ENCODE results near the gene HACE1.
"Not testable (repeated sequence)": the region's sequence is repeated elsewhere in the genome, so short reads cannot be mapped to it uniquely, and the experiment has no call there.

Gene HACE1

GRCh38 chr6:104805335-104805734 lies 54.4 kb downstream of the HACE1 start:
- H3K4me3 Mint-ChIP-seq; DNase-seq; H3K9me3 Mint-ChIP-seq; H3K36me3 Mint-ChIP-seq (ENCODE audit: insufficient read depth); H3K27ac Mint-ChIP-seq; ATAC-seq (replicated peaks); H3K27me3 Mint-ChIP-seq: not testable (repeated sequence)
- peaks cover 4 to 13% of the 10 kb centered on the region in 2 donors for H3K4me1 Mint-ChIP-seq (ENCODE audit: low read depth in 2 of 2)

- H3K27me3 Mint-ChIP-seq = no peaks in the 10 kb centered on the region
- no peak overlapping the region for H3K4me3 Mint-ChIP-seq
- peaks cover 10% of the 10 kb centered on the region for H3K36me3 Mint-ChIP-seq (ENCODE audit: insufficient read depth)
- peaks cover 4 to 13% of the 10 kb centered on the region in 2 donors for H3K4me1 Mint-ChIP-seq (ENCODE audit: low read depth in 2 of 2)
- no peaks in the 10 kb centered on the region for H3K9me3 Mint-ChIP-seq
- ATAC-seq (replicated peaks) = no peak
- no peak for DNase-seq
- no peak overlapping the region for H3K27ac Mint-ChIP-seq
These were observed 60.5 kb downstream of the HACE1 start for GRCh38 chr6:104799134-104799657.

- Mint-ChIP-seq H3K4me1 (ENCODE audit: low read depth in 2 of 2) (no peaks in the 10 kb centered on the region), H3K27me3 (no peaks in the 10 kb centered on the region), H3K4me3 (no peak overlapping the region), H3K36me3 (ENCODE audit: insufficient read depth) (peaks cover 7% of the 10 kb centered on the region), H3K27ac (no peak overlapping the region), H3K9me3 (no peaks in the 10 kb centered on the region)
- DNase-seq (no peak), ATAC-seq (replicated peaks) (no peak)
These were observed 63.5 kb downstream of the HACE1 start for GRCh38 chr6:104796031-104796785.

GRCh38 chr6:104795363-104795762 lies 64.4 kb downstream of the HACE1 start:
- Mint-ChIP-seq H3K9me3 (no peaks in the 10 kb centered on the region), H3K27ac (no peak overlapping the region), H3K4me1 (ENCODE audit: low read depth in 2 of 2) (no peaks in the 10 kb centered on the region), H3K4me3 (no peak overlapping the region), H3K27me3 (no peaks in the 10 kb centered on the region), H3K36me3 (ENCODE audit: insufficient read depth) (peaks cover 7% of the 10 kb centered on the region)
- no peak for ATAC-seq (replicated peaks)
- no peak for DNase-seq

- DNase-seq (no peak), ATAC-seq (replicated peaks) (peak; percentile 92)
- Mint-ChIP-seq H3K36me3 (ENCODE audit: insufficient read depth) (peaks cover 6% of the 10 kb centered on the region), H3K27ac (peak overlapping the region in 1 of 2 donors; percentile 72), H3K4me1 (ENCODE audit: low read depth in 2 of 2) (peaks cover 13 to 14% of the 10 kb centered on the region in 2 donors), H3K27me3 (no peaks in the 10 kb centered on the region), H3K9me3 (no peaks in the 10 kb centered on the region), H3K4me3 (peak overlapping the region; percentile 34 to 52)
These were observed 69.9 kb downstream of the HACE1 start for GRCh38 chr6:104789770-104790190.

- ATAC-seq (replicated peaks) (peak; percentile 64), DNase-seq (no peak)
- H3K36me3 Mint-ChIP-seq (ENCODE audit: insufficient read depth) = peaks cover 1% of the 10 kb centered on the region
- H3K4me1 Mint-ChIP-seq (ENCODE audit: low read depth in 2 of 2) = peaks cover 13 to 14% of the 10 kb centered on the region in 2 donors
- peak overlapping the region in 1 of 2 donors; percentile 1 for H3K4me3 Mint-ChIP-seq
- H3K9me3 Mint-ChIP-seq = no peaks in the 10 kb centered on the region
- H3K27me3 Mint-ChIP-seq = no peaks in the 10 kb centered on the region
- H3K27ac Mint-ChIP-seq = peak overlapping the region; percentile 52 to 72
These were observed 71.3 kb downstream of the HACE1 start for GRCh38 chr6:104788400-104788799.

GRCh38 chr6:104787305-104787704 lies 72.4 kb downstream of the HACE1 start:
- no peak for DNase-seq
- ATAC-seq (replicated peaks) = no peak
- Mint-ChIP-seq H3K4me3 (no peak overlapping the region), H3K27me3 (no peaks in the 10 kb centered on the region), H3K27ac (no peak overlapping the region), H3K36me3 (ENCODE audit: insufficient read depth) (peaks cover 5% of the 10 kb centered on the region), H3K4me1 (ENCODE audit: low read depth in 2 of 2) (peaks cover 13 to 14% of the 10 kb centered on the region in 2 donors), H3K9me3 (no peaks in the 10 kb centered on the region)

- Mint-ChIP-seq H3K36me3 (ENCODE audit: insufficient read depth) (peaks cover 5% of the 10 kb centered on the region), H3K9me3 (no peaks in the 10 kb centered on the region), H3K4me1 (ENCODE audit: low read depth in 2 of 2) (peaks cover 12% of the 10 kb centered on the region in 2 donors), H3K27me3 (no peaks in the 10 kb centered on the region), H3K27ac (no peak overlapping the region), H3K4me3 (no peak overlapping the region)
- DNase-seq (no peak), ATAC-seq (replicated peaks) (no peak)
These were observed 74.8 kb downstream of the HACE1 start for GRCh38 chr6:104784884-104785283.

GRCh38 chr6:104771258-104771832 lies 88.4 kb downstream of the HACE1 start:
- peak; percentile 67 for ATAC-seq (replicated peaks)
- Mint-ChIP-seq H3K9me3 (no peaks in the 10 kb centered on the region), H3K27me3 (no peaks in the 10 kb centered on the region), H3K27ac (no peak overlapping the region), H3K4me1 (ENCODE audit: low read depth in 2 of 2) (peaks cover 0 to 3% of the 10 kb centered on the region in 2 donors), H3K36me3 (ENCODE audit: insufficient read depth) (peaks cover 6% of the 10 kb centered on the region), H3K4me3 (no peak overlapping the region)
- no peak for DNase-seq

- ATAC-seq (replicated peaks) (no peak), DNase-seq (no peak)
- Mint-ChIP-seq H3K36me3 (ENCODE audit: insufficient read depth) (no peaks in the 10 kb centered on the region), H3K27ac (no peak overlapping the region), H3K9me3 (no peaks in the 10 kb centered on the region), H3K4me3 (no peak overlapping the region), H3K4me1 (ENCODE audit: low read depth in 2 of 2) (peaks cover 0 to 3% of the 10 kb centered on the region in 2 donors), H3K27me3 (no peaks in the 10 kb centered on the region)
These were observed 90.8 kb downstream of the HACE1 start for GRCh38 chr6:104768906-104769305.

GRCh38 chr6:104766595-104766994 lies 93.1 kb downstream of the HACE1 start:
- Mint-ChIP-seq H3K27me3 (no peaks in the 10 kb centered on the region), H3K4me3 (no peak overlapping the region), H3K9me3 (no peaks in the 10 kb centered on the region), H3K36me3 (ENCODE audit: insufficient read depth) (no peaks in the 10 kb centered on the region), H3K4me1 (ENCODE audit: low read depth in 2 of 2) (peaks cover 0 to 3% of the 10 kb centered on the region in 2 donors), H3K27ac (no peak overlapping the region)
- DNase-seq (no peak), ATAC-seq (replicated peaks) (no peak)

GRCh38 chr6:104754788-104755409 lies 104.8 kb downstream of the HACE1 start:
- DNase-seq (no peak), ATAC-seq (replicated peaks) (no peak)
- peaks cover 8% of the 10 kb centered on the region for H3K36me3 Mint-ChIP-seq (ENCODE audit: insufficient read depth)
- no peak overlapping the region for H3K4me3 Mint-ChIP-seq
- no peaks in the 10 kb centered on the region for H3K4me1 Mint-ChIP-seq (ENCODE audit: low read depth in 2 of 2)
- peaks cover 5 to 9% of the 10 kb centered on the region in 2 donors for H3K9me3 Mint-ChIP-seq
- no peaks in the 10 kb centered on the region for H3K27me3 Mint-ChIP-seq
- no peak overlapping the region for H3K27ac Mint-ChIP-seq

GRCh38 chr6:104753251-104753650 lies 106.5 kb downstream of the HACE1 start:
- peaks cover 4% of the 10 kb centered on the region for H3K36me3 Mint-ChIP-seq (ENCODE audit: insufficient read depth)
- H3K9me3 Mint-ChIP-seq = peaks cover 5 to 9% of the 10 kb centered on the region in 2 donors
- ATAC-seq (replicated peaks) (no peak), DNase-seq (no peak)
- no peaks in the 10 kb centered on the region for H3K4me1 Mint-ChIP-seq (ENCODE audit: low read depth in 2 of 2)
- no peaks in the 10 kb centered on the region for H3K27me3 Mint-ChIP-seq
- H3K4me3 Mint-ChIP-seq = no peak overlapping the region
- H3K27ac Mint-ChIP-seq = no peak overlapping the region
